C4-2B (cell line): ENCODE measurements around the gene NCKAP5.

Experiments used
- ZFX ChIP-seq: fragments of 450-650 bp; IDR thresholded peaks from 2 replicates; pipeline ENCODE4 v1.6.1; 2017
- TF ChIP-seq, protein P1 (sequence below): fragments of 450-650 bp; conservative IDR thresholded peaks from 2 replicates; pipeline ENCODE4 v1.5.1; 2017; ENCODE audit warnings: mild to moderate bottlenecking

DNA sequence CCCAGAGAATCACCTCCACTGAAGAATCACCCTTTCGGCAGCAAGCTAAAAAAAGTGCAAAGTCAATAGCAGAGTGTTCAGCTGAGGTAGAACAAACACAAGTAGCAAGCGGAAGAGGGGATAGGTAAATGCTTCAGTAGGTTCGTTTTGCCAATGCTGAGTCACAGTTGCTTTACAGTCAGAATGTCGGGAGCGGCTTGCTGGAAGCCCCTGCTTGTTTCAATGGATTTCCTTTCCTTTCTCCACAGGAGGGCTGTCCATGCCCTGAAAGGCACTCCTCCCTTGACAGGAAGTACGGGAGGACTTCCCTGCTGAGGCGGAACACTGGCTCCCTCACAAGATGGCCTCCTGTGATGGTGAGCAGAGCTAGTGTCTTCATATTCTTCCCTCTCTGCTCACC lies 752.0 kb downstream of the NCKAP5 start:
- TF ChIP-seq, protein P1, sequence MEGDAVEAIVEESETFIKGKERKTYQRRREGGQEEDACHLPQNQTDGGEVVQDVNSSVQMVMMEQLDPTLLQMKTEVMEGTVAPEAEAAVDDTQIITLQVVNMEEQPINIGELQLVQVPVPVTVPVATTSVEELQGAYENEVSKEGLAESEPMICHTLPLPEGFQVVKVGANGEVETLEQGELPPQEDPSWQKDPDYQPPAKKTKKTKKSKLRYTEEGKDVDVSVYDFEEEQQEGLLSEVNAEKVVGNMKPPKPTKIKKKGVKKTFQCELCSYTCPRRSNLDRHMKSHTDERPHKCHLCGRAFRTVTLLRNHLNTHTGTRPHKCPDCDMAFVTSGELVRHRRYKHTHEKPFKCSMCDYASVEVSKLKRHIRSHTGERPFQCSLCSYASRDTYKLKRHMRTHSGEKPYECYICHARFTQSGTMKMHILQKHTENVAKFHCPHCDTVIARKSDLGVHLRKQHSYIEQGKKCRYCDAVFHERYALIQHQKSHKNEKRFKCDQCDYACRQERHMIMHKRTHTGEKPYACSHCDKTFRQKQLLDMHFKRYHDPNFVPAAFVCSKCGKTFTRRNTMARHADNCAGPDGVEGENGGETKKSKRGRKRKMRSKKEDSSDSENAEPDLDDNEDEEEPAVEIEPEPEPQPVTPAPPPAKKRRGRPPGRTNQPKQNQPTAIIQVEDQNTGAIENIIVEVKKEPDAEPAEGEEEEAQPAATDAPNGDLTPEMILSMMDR = no peak
- no peak for TF ChIP-seq ZFX
